H1 (cell line): Measurements from ENCODE around the gene ASTN2. TPM values are rescaled to one million over a fixed set of nuclear protein-coding genes. Genes with fewer than 3 reads are reported as not detected.

Experiments
- CTCF ChIA-PET: fragments of 300-600 bp; sonication (Branson Sonifier 250); formaldehyde crosslinking; loops from one replicate; lab custom pipeline; 2021; ENCODE audit not compliant: partially characterized antibody; lab: Charles Lee
- POLR2A ChIA-PET: fragments of 300-600 bp; sonication (Branson Sonifier 250); formaldehyde crosslinking; loops from one replicate; lab custom pipeline; 2021; ENCODE audit warnings: inconsistent platforms; ENCODE audit not compliant: partially characterized antibody; lab: Charles Lee
- DNase-seq, 2 experiments: peaks; one replicate each; pipeline versions ENCODE4 v3.0.0 to v3.0.0-alpha.2; 2010 to 2022; ENCODE audit warnings: low spot score in 2 of 2, low read depth in 1 of 2, mixed read lengths in 1 of 2
- FAIRE-seq: peaks from 2 replicates; lab custom pipeline; 2011; peaks lifted over from hg19 to GRCh38; lab: Jason Lieb, UNC
- H2AFZ ChIP-seq: 2 replicates; pipeline ENCODE4 v1.8.1; 2012; ENCODE audit warnings: low read length, inconsistent platforms
- H2AK5ac ChIP-seq: 2 replicates; pipeline ENCODE4 v1.6.1; 2013; ENCODE audit warnings: low read depth, low read length
- H2BK120ac ChIP-seq: replicated peaks from 2 replicates; pipeline ENCODE3; 2013; ENCODE audit warnings: low read depth, low read length, inconsistent platforms
- H2BK12ac ChIP-seq: 2 replicates; pipeline ENCODE4 v1.6.1; 2013; ENCODE audit warnings: low read depth, low read length
- H2BK15ac ChIP-seq: 2 replicates; pipeline ENCODE4 v1.6.1; 2013; ENCODE audit warnings: low read length
- H2BK20ac ChIP-seq: 2 replicates; pipeline ENCODE4 v1.6.1; 2013; ENCODE audit warnings: low read length
- H2BK5ac ChIP-seq: 2 replicates; pipeline ENCODE4 v1.6.1; 2013; ENCODE audit warnings: low read depth, low read length
- H3K14ac ChIP-seq: 2 replicates; pipeline ENCODE4 v1.6.1; 2013; ENCODE audit warnings: inconsistent platforms; ENCODE audit not compliant: insufficient read length
- H3K18ac ChIP-seq: 2 replicates; pipeline ENCODE4 v1.6.1; 2013; ENCODE audit warnings: low read length; ENCODE audit errors: extremely low read depth
- H3K23ac ChIP-seq: 2 replicates; pipeline ENCODE4 v1.6.1; 2013; ENCODE audit warnings: inconsistent platforms; ENCODE audit not compliant: insufficient read length
- H3K23me2 ChIP-seq: 2 replicates; pipeline ENCODE4 v1.6.1; 2013; ENCODE audit warnings: low read depth, low read length
- H3K27ac ChIP-seq: 2 replicates; pipeline ENCODE4 v1.6.1; 2011; ENCODE audit warnings: low read depth, low read length, inconsistent platforms
- H3K27me3 ChIP-seq, 4 experiments: replicated peaks in 1 of 4; 1 replicate in 1 of 4; 2 replicates in 3 of 4; pipeline versions ENCODE4 v1.6.1 to v1.8.1; 2011 to 2013; ENCODE audit warnings: low read length in 3 of 4, mild to moderate bottlenecking in 3 of 4, inconsistent platforms in 2 of 4, mixed read lengths in 2 of 4, moderate library complexity in 1 of 4; ENCODE audit not compliant: control insufficient read depth in 3 of 4, insufficient read depth in 3 of 4; ENCODE audit errors: extremely low read depth in 1 of 4
- H3K36me3 ChIP-seq, 4 experiments: 2 replicates each; pipeline versions ENCODE4 v1.6.1 to v1.8.1; 2011 to 2013; ENCODE audit warnings: mild to moderate bottlenecking in 4 of 4, low read length in 3 of 4, moderate library complexity in 2 of 4, control low read depth in 1 of 4, inconsistent platforms in 1 of 4; ENCODE audit not compliant: insufficient read depth in 4 of 4, control insufficient read depth in 2 of 4
- H3K4ac ChIP-seq: replicated peaks from 2 replicates; pipeline ENCODE3; 2013; ENCODE audit warnings: low read length, low read depth, mixed read lengths, inconsistent platforms; ENCODE audit not compliant: insufficient read length
- H3K4me1 ChIP-seq, 4 experiments: replicated peaks in 1 of 4; 1 replicate in 1 of 4; 2 replicates in 3 of 4; pipeline versions ENCODE4 v1.6.1 to v1.8.1; 2011 to 2013; ENCODE audit warnings: low read length in 3 of 4, inconsistent platforms in 2 of 4, mixed read lengths in 1 of 4; ENCODE audit not compliant: insufficient read depth in 4 of 4, control insufficient read depth in 3 of 4
- H3K4me2 ChIP-seq, 2 experiments: 2 replicates each; pipeline versions ENCODE4 v1.6.1 to v1.8.1; 2011 to 2013; ENCODE audit warnings: low read depth in 2 of 2, low read length in 2 of 2, control low read depth in 1 of 2, inconsistent platforms in 1 of 2, mild to moderate bottlenecking in 1 of 2; ENCODE audit not compliant: insufficient read depth in 1 of 2
- H3K4me3 ChIP-seq, 4 experiments: fragments of 200-600, 300-600 bp in 1 of 4; sonication (generic), shearing (Covaris generic), sonication (Bioruptor Twin) in 1 of 4; 2 replicates each; pipeline versions ENCODE4 v1.5.1 to v1.8.1; 2011 to 2016; ENCODE audit warnings: low read length in 4 of 4, low read depth in 3 of 4, control low read depth in 2 of 4, inconsistent platforms in 2 of 4, mild to moderate bottlenecking in 2 of 4, mixed read lengths in 1 of 4, moderate library complexity in 1 of 4; ENCODE audit not compliant: insufficient read depth in 2 of 4; ENCODE audit errors: extremely low read depth in 1 of 4
- H3K56ac ChIP-seq: replicated peaks from 2 replicates; pipeline ENCODE3; 2013; ENCODE audit warnings: low read depth, mild to moderate bottlenecking, mixed read lengths, low read length, inconsistent platforms; ENCODE audit not compliant: insufficient read length
- H3K79me1 ChIP-seq: 2 replicates; pipeline ENCODE4 v1.6.1; 2013; ENCODE audit warnings: low read depth, low read length, control low read depth
- H3K79me2 ChIP-seq, 2 experiments: 2 replicates each; pipeline versions ENCODE4 v1.6.1 to v1.8.1; 2012 to 2013; ENCODE audit warnings: low read length in 2 of 2, mild to moderate bottlenecking in 2 of 2, inconsistent platforms in 1 of 2; ENCODE audit not compliant: insufficient read depth in 2 of 2, control insufficient read depth in 1 of 2
- H3K9ac ChIP-seq, 4 experiments: replicated peaks in 1 of 4; 1 replicate in 1 of 4; 2 replicates in 3 of 4; pipeline versions ENCODE4 v1.6.1 to v1.8.1; 2011 to 2013; ENCODE audit warnings: low read depth in 3 of 4, low read length in 3 of 4, control low read depth in 2 of 4, mild to moderate bottlenecking in 2 of 4, moderate library complexity in 2 of 4, inconsistent platforms in 1 of 4; ENCODE audit errors: extremely low read depth in 1 of 4
- H3K9me3 ChIP-seq, 2 experiments: 2 replicates each; pipeline versions ENCODE4 v1.6.1 to v1.8.1; 2012 to 2013; ENCODE audit warnings: mild to moderate bottlenecking in 2 of 2, moderate library complexity in 2 of 2, control low read depth in 1 of 2, inconsistent platforms in 1 of 2, low read depth in 1 of 2, low read length in 1 of 2, mixed read lengths in 1 of 2; ENCODE audit not compliant: insufficient read depth in 2 of 2
- H4K20me1 ChIP-seq, 2 experiments: replicated peaks in 1 of 2; 2 replicates each; pipeline versions ENCODE3 to v1.8.1; 2011 to 2013; ENCODE audit warnings: inconsistent platforms in 2 of 2, low read length in 2 of 2, mild to moderate bottlenecking in 1 of 2; ENCODE audit not compliant: insufficient read depth in 2 of 2, control insufficient read depth in 1 of 2
- H4K5ac ChIP-seq: 2 replicates; pipeline ENCODE4 v1.6.1; 2013; ENCODE audit warnings: low read length, low read depth, mixed read lengths, inconsistent platforms; ENCODE audit not compliant: insufficient read length
- H4K8ac ChIP-seq: 2 replicates; pipeline ENCODE4 v1.8.0; 2013; ENCODE audit warnings: mild to moderate bottlenecking, moderate library complexity, low read length, inconsistent platforms; ENCODE audit not compliant: insufficient read depth; ENCODE audit errors: extremely low read depth
- H4K91ac ChIP-seq: replicated peaks from 2 replicates; pipeline ENCODE3; 2013; ENCODE audit warnings: low read length, mixed read lengths, inconsistent platforms; ENCODE audit not compliant: insufficient read length
- ASH2L ChIP-seq: fragments of 200-600, 300-600 bp; sonication (generic); IDR thresholded peaks from one replicate; pipeline ENCODE4 v1.7.1; 2017; ENCODE audit warnings: low read length
- ATF3 ChIP-seq: IDR thresholded peaks from 2 replicates; pipeline ENCODE4 v1.6.1; 2011; ENCODE audit warnings: low read depth, mild to moderate bottlenecking, low read length; ENCODE audit not compliant: insufficient read depth
- CEBPB ChIP-seq: IDR thresholded peaks from 2 replicates; pipeline ENCODE4 v1.6.1; 2012; ENCODE audit warnings: low read depth, low read length
- CREB1 ChIP-seq: IDR thresholded peaks from 2 replicates; pipeline ENCODE4 v1.6.1; 2012; ENCODE audit warnings: inconsistent platforms
- EGR1 ChIP-seq: IDR thresholded peaks from 2 replicates; pipeline ENCODE4 v1.6.1; 2011; ENCODE audit warnings: low read depth, low read length, borderline replicate concordance
- HDAC2 ChIP-seq, 2 experiments: fragments of 300-600 bp in 1 of 2; sonication (generic) in 1 of 2; IDR thresholded peaks; 2 replicates each; pipeline ENCODE4 v1.6.1; 2011 to 2012; ENCODE audit warnings: low read depth in 2 of 2, low read length in 2 of 2, mild to moderate bottlenecking in 2 of 2, moderate library complexity in 2 of 2, borderline replicate concordance in 1 of 2, inconsistent platforms in 1 of 2
- JUN ChIP-seq: IDR thresholded peaks from 2 replicates; pipeline ENCODE4 v1.6.1; 2011; ENCODE audit warnings: low read depth, mild to moderate bottlenecking, improper control_type of control experiment, low read length
- NANOG ChIP-seq: IDR thresholded peaks from 2 replicates; pipeline ENCODE4 v1.6.1; 2011; ENCODE audit warnings: low read length, low read depth, mild to moderate bottlenecking, inconsistent platforms; ENCODE audit not compliant: insufficient read depth, poor library complexity, severe bottlenecking
- RAD21 ChIP-seq, 2 experiments: IDR thresholded peaks in 1 of 2; conservative IDR thresholded peaks in 1 of 2; 2 replicates each; pipeline ENCODE4 v1.6.1; 2011; ENCODE audit warnings: low read depth in 2 of 2, low read length in 2 of 2, improper control_type of control experiment in 1 of 2, inconsistent platforms in 1 of 2, mild to moderate bottlenecking in 1 of 2, moderate library complexity in 1 of 2
- RXRA ChIP-seq: IDR thresholded peaks from 2 replicates; pipeline ENCODE4 v1.6.1; 2011; ENCODE audit warnings: low read depth, mild to moderate bottlenecking, low read length, moderate library complexity; ENCODE audit not compliant: insufficient read depth
- SIN3A ChIP-seq, 2 experiments: IDR thresholded peaks in 1 of 2; conservative IDR thresholded peaks in 1 of 2; 2 replicates each; pipeline ENCODE4 v1.6.1; 2011 to 2012; ENCODE audit warnings: low read length in 2 of 2, improper control_type of control experiment in 1 of 2, low read depth in 1 of 2, mild to moderate bottlenecking in 1 of 2
- TCF12 ChIP-seq: IDR thresholded peaks from 2 replicates; pipeline ENCODE4 v1.6.1; 2011; ENCODE audit warnings: low read depth, mild to moderate bottlenecking, low read length
- ZNF274 ChIP-seq: IDR thresholded peaks from 2 replicates; pipeline ENCODE4 v1.7.0; 2012; ENCODE audit warnings: low read length, borderline replicate concordance; ENCODE audit errors: extremely low read depth
- WGBS, 2 experiments: shearing (Covaris generic) in 1 of 2; methylation state at CpG; one replicate each; pipeline versions ENCODE4 v1.1.6 to v1.1.7; 2013 to 2015; ENCODE audit warnings: low lambda C conversion rate in 2 of 2, mixed read lengths in 2 of 2, inconsistent platforms in 1 of 2, low coverage in 1 of 2, missing lambda C conversion rate in 1 of 2; ENCODE audit not compliant: insufficient replicate concordance in 2 of 2, insufficient coverage in 1 of 2, insufficient read length in 1 of 2; ENCODE audit errors: extremely low coverage in 1 of 2, missing lambda C conversion rate in 1 of 2; 5-methylcytosine and 5-hydroxymethylcytosine counted together
- polyA plus RNA-seq, 7 experiments: library from polyadenylated mRNA; depleted of rRNA in 3 of 7; stranded (reverse) in 5 of 7; unstranded in 2 of 7; fragments of >200 nt in 5 of 7; fragments of 200-250 nt in 2 of 7; gene quantifications; 1 replicate in 5 of 7; 2 replicates in 1 of 7; 4 replicates in 1 of 7; pipeline versions ENCODE4 v1.2.1 to v1.2.3, GENCODE V29; 2011 to 2013; ENCODE audit warnings: missing spikeins in 2 of 7, mixed read lengths in 2 of 7
- total RNA-seq: library from RNA; stranded (reverse); fragmentation: NEBNext Ultra II Directional; extraction: Animal tissue kit (Norgen Biotek cat#: 25700); gene quantifications from 2 replicates; pipeline ENCODE4 v1.2.1, GENCODE V29; 2021

The ASTN2 gene
- total and polyA plus RNA-seq, 2 of the 8 experiments (the other 6 are each of a cell fraction or from before 2014, with no cell fraction given): 8.2 to 13.7 TPM

- no peak overlapping the region for H4K91ac ChIP-seq
These were observed 1009.5 kb downstream of the ASTN2 start for GRCh38 chr9:116405321-116405720.

More at GRCh38 chr9:116405321-116405720, 1009.5 kb downstream of the ASTN2 start:
- Histone ChIP-seq H3K23me2 (no peaks in the 10 kb centered on the region), H2BK12ac (no peak overlapping the region), H4K20me1 (peaks cover 0 to 2% of the 10 kb centered on the region in 2 experiments), H3K36me3 (no peaks in the 10 kb centered on the region), H3K23ac (no peak overlapping the region), H3K9ac (no peak overlapping the region), H2BK20ac (no peak overlapping the region), H2AK5ac (no peak overlapping the region), H2BK5ac (no peak overlapping the region), H3K18ac (no peak overlapping the region), H3K4me2 (no peak overlapping the region), H3K79me2 (no peaks in the 10 kb centered on the region), H2BK120ac (no peak overlapping the region), H3K27ac (no peak overlapping the region), H3K4ac (no peak overlapping the region), H3K4me3 (no peak overlapping the region), H3K14ac (no peak overlapping the region), H3K56ac (no peak overlapping the region), H2AFZ (no peak overlapping the region), H3K9me3 (no peaks in the 10 kb centered on the region), H3K4me1 (no peaks in the 10 kb centered on the region), H4K8ac (no peak overlapping the region), H3K27me3 (no peaks in the 10 kb centered on the region), H3K79me1 (no peaks in the 10 kb centered on the region), H2BK15ac (no peak overlapping the region), H4K5ac (no peak overlapping the region)
- no peak for FAIRE-seq
- no peak for DNase-seq
- POLR2A ChIA-PET: no interaction called here
- TF ChIP-seq ZNF274 (no peak), RAD21 (IDR thresholded peaks at IDR 0.05 in 1 of 2, conservative IDR thresholded peaks at IDR 0.05 in 1 of 2; ENCODE audit: low read depth in 2 of 2, low read length in 2 of 2) (no peak), HDAC2 (IDR thresholded peaks at IDR 0.05; ENCODE audit: borderline replicate concordance in 1 of 2, low read depth in 2 of 2, low read length in 2 of 2) (no peak), JUN (no peak), RXRA (no peak), CREB1 (no peak), NANOG (no peak), EGR1 (no peak), SIN3A (conservative IDR thresholded peaks at IDR 0.05 in 1 of 2, IDR thresholded peaks at IDR 0.05 in 1 of 2; ENCODE audit: low read depth in 1 of 2, low read length in 2 of 2) (no peak), ASH2L (no peak), TCF12 (no peak), ATF3 (no peak), CEBPB (no peak)
- 100% methylated on average over 1 of the region's 1 CpG; no CpG with 5 or more reads in 1 of the 2 experiments for WGBS, 2 experiments
- CTCF ChIA-PET: interaction anchor here (2.1 kb wide), 1 partner anchor 18 kb away, joined by 6 read pairs; no protein-coding TSS in a partner anchor
